Superior temporal gyrus (tissue), 1 donor: ENCODE measurements around the gene PCDH9.
A peak's percentile ranks its signal among the peaks of the same experiment; 100 is the strongest.

ENCODE experiments used
- DNase-seq: peaks from one replicate; pipeline ENCODE4 v3.0.0-alpha.2; 2016; ENCODE audit errors: extremely low spot score

The PCDH9 gene

DNA sequence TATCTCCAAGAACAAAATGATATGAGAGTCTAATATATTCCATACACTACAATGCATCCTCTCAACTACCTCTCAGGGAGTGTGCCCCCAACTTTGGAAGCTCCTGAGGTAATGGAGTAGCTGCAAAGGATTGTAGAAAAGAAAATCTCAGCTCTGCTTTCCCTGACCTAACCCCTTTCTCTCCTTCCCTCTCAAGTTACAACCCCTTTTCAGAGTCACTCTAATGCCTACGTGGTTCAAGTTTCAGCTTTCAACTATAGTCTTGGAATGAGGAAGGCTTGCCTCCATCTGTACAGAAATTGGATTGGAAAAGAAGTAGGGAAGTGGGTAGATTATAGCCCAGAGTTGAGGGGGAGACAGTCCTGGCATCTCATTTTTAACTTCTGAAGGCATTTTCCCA is 256.0 kb downstream of the PCDH9 start:
- DNase-seq: no peak

DNA sequence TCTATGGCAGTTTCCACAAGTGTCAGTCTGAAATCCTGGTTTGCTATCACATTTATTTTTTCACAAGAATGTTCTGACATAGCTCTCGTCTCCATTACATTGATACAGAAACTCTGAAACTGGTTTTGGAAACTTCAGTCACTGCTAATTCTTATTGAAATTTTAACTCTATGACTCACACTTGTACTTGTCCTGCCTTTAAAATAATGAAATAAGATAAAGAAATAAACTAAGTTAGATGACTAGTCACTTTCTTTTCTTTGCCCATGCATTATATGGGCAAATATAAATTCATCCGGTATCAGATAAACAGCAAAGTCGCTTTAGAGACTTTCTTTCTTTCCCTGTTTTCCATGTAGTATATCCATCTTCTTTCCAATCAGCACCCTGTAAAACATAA is 257.5 kb downstream of the PCDH9 start:
- DNase-seq: no peak

DNA sequence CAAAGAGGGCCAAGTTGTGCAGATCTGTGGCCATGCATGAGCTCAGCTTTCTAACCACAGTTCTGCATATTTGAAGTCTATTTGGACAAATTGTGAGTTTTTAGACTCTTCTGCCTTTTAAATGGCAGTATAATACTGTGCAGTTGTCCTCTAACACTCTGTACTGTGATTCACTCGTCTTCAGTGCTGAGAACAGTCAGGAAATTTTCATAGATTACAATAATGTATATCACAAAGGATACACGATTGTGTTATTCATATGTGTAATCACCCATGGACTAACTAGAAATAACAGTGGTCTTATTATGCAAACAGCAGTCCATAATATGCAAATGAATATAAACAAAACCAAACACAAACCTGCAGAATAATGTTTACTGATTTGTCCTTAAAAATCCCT is 259.1 kb downstream of the PCDH9 start:
- DNase-seq: no peak

DNA sequence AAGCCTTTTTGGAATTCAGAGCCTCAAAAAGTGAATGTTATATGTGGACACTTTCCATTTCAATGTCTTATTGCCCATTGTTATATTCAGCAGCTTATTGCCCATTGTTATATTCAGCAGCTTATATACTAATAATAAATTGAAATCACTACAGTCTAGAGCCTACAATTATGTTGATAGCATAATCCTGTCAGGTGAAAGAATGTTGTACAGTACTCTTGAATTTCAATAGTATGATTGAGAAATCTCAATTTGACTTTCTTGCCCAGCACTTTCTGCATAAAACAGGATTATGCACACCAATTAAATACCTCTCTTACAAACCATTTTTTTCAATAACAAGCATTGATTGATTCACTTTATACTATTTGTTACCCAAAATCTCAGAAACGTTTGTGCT is 260.8 kb downstream of the PCDH9 start:
- no peak for DNase-seq

DNA sequence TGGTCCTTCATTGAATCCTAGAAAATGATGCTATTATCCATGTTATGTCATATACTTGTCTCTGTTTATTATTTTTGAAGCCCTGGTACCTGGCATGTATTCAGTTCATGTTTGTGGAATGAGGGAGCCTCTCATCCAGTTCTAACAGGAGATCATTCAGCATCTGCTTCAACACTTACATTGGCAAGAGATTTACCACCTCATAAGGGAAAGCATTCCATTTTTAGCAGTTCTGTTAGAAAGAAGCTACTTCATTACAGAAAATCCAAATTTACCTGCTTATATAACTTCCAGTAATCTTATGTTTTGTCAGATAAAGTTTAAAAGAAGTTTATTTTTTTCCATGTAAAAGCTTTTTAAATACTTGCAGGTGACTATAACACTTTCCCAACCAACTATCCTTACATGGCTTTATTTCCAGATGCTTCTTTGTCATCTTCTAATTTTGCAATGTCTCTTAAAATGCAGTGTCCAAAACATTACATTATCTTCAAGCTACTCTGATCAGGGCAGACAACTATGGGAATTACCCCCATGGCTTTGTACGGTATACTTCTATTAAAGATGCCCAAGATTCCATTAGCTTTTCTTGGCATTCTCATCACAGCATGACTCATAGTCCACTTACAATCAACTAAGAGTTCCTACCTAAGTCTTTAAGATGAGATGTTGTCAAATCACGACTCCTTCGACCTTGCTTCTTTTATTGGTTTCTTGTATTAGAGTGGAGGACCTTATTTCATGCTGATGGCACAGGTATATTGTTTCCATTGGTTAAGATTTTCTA is 262.1 kb downstream of the PCDH9 start:
- DNase-seq: peak; percentile 83

DNA sequence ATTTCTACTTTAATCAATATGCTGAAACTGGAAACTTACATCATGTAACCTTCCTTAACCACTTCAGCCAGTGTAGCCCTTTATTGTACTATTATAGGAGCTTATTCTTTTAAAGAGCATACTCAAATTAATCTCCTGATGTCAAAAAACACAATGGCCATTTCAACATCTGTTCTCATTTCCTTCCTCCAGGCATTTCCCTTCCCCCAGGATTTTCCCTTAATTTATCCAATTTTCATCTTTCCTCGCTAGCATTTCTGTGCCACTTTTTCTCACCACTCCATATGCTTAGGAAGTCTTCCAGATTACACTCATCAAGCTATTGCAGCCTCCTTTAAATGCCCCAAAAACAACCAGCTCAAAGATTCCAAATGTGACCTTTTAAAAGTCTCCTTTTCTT is 265.0 kb downstream of the PCDH9 start:
- DNase-seq: no peak

DNA sequence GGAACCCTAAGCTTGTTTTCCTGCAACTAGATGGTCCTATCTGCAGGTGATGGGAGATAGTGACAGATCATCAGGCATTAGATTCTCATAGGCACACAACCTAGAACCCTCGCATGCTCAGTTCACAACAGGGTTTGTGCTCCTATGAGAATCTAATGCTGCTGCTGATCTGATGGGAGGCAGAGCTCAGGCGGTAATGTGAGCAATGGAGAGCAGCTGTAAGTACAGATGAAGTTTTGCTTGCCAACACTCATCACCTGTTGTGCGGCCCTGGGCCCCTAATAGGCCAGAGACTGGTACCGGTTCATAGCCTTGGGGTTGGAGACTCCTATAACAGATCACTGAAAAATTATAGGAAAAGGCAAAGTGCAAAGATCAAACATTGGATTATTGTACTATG is 267.2 kb downstream of the PCDH9 start:
- no peak for DNase-seq

DNA sequence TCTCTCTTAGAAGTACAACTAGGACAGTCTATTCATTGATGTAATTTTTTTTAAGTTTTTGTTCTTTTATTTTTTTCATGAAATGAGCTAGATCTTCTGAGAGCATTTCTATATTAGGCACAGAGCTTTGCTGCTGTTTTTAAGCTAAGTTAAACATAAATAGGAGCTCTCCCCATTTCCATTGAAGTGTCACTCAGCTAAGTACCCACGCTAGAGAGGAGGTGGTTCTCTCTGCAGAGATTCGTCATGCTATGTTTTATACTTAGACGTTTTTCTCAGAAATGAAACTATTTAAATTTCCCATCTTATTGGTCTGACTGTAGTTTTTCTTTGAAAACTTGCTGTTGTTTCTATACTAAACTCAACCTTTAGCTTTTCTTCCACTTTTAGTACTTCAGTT is 271.5 kb downstream of the PCDH9 start:
- peak; percentile 76 for DNase-seq

DNA sequence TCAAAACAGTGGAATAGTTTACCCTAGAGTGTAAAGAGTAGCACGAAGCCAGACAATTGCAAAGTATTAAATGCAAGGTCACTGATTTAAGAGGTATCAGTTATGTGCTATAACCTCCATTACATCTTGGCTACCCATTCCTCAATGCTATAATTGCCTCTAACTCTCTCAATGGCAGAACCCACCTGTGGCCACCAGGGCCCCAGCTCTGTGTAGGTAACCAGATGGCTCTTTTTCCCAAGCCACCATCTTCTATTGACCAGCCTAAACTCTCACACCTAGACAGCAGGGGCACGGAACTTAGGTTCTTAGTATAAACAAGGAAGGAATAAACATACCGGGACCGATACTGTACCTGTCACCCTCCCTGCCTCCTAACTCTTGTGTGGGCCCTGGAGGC is 277.6 kb downstream of the PCDH9 start:
- DNase-seq: no peak

DNA sequence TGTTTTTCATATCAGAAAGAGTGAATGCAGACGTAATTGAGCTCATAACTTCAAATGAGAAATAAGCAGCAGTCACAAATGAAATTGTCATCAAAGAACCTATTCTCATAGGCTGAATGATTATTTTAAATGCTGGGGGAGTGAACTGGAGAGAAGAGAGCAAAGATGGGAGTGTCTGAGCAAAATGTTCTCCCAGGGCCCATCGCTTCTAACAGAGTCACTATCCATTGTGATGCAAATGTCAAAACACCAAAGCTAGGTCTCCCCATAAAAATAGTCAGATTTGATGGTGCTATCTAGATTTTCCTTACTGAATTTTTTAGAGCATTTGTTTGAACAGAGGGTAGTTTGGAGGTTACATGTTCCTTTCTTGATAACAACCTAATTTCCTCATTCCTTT is 278.7 kb downstream of the PCDH9 start:
- DNase-seq: peak; percentile 58

DNA sequence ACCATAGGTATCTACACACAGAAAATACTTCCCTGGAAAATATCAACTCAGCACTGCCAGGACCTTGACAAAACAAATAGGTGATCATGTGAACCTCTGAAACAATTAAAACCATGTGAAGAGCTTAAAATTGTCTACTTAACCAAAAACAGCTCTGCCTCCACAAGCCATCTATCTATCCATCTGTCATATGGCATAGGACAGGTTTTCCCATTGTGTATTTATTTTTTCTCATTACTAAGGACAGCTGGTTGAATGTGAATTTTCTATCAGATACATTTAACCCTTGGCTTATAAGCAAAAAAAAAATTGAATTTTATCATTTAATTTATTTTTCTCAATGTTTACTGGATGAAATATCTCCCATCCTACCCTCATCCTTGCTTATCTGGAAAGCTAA is 279.5 kb downstream of the PCDH9 start:
- no peak for DNase-seq

DNA sequence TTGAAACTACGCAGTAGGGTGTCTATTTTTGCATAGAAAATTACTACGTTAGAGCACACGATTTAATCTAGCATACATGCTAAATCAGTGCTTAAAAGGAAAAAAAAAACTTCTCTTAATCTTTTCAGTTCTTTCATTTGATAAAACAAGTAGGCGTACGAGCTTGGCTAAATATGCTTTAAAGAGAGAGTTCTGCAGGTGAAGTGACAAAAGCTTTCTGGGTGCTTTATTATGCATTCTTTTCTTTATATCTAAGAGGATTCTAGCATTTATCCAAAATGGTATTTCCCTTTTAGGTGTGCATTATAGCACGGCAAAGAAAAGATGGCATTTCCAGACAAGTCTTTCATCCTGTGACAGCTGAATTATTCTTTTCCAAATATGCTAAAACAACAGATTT is 281.2 kb downstream of the PCDH9 start:
- DNase-seq: peak; percentile 61

DNA sequence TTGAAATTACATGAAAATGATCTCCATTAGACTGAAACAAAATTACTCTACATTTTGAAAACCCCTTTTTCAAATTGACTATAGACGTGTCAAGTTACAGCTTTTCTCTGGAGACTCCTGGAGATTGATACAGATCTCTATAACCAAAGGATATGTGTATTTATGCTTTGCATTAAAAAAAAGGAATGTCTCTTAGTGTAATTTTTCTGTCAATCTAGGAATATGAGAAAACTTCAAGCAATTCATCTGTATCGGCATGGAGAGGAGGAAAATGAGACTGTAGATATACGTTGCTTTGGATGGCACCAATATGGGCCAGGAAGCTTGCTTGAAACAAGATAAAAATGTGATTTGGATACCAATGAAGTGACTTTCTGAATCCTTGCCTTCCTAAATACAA is 286.6 kb downstream of the PCDH9 start:
- DNase-seq: no peak

DNA sequence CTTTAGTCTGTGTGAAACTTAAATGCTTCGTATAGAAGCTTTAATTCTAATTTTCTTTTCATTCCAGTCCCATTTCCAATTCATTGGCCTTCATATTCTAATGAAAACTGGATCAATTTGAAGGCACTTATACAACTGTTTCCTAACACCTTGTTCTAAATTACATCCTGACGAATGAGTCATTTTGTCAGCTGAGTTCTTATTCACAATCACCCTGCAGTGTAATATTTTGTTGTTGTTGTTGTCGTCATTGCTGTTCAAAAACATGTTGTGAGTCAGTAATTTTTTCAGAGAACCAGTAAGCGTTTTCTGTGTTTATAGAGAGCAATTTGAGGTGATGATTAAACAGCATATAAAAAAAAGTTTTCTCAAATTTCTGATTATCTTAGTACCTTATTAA is 290.0 kb downstream of the PCDH9 start:
- no peak for DNase-seq

DNA sequence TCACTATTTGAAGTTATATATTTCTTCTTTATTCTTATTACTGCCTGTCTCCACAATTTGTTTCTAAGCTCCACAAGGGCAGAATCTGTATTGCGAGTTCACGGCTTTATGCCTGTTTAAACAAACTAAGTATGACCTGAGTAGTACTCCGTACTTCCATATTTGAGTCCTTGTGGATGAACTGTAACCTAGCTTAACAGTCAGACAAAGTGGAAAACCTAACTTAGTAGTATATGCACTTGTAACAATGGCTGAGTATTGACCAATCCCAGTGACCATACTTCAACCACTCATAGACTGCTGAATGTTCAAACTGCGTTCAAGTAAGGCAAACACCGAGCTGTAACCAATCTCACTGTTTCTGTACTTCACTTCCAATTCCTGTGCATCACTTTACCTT is 292.7 kb downstream of the PCDH9 start:
- DNase-seq: no peak

DNA sequence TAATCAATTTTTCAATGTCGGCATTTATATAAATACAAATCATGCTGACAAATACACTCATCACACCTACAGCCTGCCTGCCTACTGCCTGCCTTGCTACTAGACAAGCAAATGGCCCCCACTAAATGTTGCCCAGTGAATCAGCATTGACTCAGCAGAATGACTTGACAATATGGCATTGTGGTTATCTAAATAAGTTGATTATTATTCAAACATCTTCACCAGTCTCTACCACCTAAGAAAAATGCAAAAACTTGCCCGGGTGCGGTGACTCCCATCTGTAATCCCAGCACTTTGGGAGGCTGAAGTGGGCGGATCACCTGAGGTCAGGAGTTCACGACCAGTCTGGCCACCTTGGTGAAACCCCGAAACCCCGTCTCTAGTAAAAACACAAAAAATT is 296.1 kb downstream of the PCDH9 start:
- no peak for DNase-seq

DNA sequence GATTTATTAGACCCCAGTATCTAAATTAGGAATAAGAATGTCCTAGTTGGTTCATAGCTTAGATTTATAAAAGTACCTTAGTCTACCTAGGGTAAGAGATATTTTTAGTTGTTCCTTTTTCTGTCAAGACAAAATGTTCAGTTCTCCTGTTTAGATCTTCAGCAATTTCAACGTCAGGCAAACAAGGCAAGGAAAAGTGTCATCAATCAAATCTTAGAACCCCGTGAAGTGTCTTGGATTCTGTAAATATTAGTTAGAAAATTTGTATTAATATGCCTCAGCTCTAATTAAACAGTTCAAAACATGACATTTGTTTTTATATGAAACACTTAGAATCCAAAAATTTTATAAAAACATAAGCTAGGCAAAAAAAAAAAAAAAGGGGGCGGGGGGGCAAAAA is 296.6 kb downstream of the PCDH9 start:
- no peak for DNase-seq

DNA sequence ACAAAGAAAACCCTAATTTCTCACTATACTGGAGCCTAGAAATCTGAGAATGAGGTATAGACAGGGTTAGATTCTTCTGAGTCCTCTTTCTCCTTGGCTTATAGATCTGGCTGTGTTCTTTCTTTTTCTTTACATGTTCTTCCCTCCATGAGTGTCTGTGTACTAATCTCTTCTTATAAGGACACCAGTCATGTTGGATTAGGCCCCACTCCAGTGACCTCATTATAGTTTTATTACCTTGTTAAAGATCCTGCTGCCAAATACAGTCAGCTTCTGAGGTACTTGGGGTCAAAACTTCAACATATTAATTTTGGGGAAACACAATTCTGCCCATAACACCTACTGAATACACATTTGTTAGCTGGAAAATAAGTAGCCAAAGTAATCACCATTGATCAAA is 302.6 kb downstream of the PCDH9 start:
- no peak for DNase-seq

DNA sequence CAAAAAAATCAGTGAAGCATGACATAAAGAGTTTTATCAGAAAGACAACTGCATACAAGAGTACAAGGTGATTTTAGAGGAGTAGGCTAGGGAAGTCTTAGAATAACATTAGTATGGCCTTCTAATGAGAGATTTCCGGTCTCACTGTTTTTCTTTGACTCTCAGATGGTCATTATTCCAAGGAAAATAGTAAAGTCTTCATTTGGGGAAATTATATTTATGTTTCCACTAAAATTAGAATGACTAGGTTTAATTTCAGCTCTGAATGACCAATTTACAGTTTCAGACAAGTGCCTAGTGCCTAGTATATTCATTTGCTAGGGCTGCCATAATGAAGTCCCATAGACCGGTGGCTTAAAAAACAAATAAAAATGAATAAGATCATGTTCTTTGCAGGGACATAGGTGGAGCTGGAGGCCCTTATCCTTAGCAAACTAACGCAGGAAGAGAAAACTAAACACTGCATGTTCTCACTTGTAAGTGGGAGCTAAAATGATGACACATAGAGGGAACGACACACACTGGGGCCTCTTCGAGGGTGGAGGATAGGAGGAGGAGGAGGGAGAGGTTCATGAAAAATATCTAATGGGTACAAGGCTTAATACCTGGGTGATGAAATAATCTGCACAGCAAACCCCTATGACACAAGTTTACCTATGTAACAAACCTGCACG is 303.1 kb downstream of the PCDH9 start:
- DNase-seq: no peak

DNA sequence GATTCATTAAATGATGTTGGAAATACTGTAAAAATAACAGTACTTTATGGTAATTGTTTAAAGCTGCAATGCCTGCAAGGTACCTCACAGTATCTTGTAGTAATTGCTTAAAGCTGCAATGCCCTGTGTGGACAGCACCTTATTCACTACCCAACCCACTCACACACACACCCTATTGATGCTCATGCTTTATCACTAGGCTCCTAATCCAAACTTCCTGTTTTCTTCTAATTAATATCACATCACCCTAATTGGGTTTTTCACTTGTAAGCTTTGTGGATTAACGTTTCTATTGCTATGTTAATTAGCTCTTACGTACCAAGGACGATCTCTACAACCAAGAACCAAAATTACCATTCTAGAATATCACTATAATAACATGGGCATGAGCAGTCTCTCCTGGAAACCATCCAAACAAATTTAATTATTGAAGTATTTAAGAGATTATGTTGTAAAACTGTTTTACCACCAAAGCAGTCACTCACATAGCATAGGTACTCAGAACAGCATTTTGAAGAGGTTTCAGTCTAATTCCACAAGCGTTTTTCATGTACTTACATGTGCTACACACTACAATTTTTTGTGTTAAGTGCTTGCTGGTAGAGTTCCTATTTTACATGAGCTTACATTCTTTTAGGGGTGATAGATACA is 303.8 kb downstream of the PCDH9 start:
- no peak for DNase-seq

DNA sequence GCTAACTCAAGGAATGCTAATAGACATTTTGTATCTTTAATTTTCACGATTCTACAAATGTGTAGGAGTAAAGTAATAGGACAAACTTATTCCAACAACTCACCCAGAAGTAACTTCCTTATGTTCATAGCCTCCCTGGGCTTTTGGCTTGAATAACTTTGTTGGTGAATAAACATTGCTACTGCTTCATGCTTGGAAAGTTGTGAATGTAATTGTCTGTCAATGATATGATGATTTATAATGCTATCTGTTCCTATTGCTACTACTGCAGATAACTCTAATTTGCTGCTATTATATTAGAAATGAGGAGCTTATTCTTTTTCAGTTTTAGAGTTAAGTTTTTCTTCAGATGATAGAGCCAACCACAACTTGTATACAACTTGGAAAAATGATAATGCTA is 307.7 kb downstream of the PCDH9 start:
- DNase-seq: no peak

DNA sequence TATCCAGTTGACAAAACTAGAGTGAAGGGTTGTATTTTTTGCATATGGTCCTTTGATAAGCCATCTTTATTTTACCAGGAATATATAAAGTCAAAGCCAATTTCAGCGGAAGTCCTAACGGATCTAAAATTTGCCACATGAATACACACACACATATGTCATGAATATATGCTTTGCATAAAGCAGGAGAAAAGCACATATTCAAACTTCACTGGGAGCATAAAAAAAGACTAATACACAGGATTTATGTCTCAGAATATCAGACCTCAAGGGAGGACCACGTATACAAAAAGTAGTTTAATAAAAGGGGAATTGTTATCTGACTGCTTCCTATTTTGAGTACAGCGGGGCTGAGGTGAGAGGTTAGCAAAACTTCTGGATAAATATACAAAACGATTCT is 308.7 kb downstream of the PCDH9 start:
- no peak for DNase-seq

DNA sequence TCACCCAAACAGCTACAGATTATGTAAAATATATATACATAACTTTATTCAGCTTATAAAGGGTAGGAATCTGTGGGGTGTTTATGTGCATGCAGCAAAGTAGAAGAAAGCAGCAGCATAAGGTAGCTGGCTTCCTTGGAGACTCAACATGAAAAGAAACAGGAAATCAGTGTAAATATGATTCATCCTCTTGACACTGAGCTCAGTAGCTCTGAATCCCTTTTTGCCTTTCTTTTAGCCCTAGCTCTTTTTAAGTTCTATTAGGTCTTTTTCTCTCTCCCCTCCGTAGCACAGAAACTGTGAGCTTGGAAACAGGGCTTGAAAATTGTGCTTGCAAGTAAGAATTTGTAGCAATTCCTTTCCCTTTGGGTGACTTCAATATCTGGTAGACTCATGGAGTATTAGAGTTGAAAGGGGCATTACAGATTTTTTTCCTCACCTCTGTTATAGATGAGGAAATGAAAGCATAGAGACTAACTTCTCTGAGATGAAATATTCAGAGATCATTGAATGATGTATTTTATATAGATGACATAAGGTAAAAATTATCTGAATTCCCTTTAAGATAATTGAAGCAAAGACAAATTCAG is 314.4 kb downstream of the PCDH9 start:
- DNase-seq: peak; percentile 63
